Measurements from ENCODE around the gene GINS2. TPM values are rescaled to one million over a fixed set of nuclear protein-coding genes. Genes with fewer than 3 reads are reported as not detected.

GINS2 gene
- total and polyA plus RNA-seq, 2 of the 4 experiments (the other 2 are of a cell fraction): 12.0 to 13.4 TPM

DNA sequence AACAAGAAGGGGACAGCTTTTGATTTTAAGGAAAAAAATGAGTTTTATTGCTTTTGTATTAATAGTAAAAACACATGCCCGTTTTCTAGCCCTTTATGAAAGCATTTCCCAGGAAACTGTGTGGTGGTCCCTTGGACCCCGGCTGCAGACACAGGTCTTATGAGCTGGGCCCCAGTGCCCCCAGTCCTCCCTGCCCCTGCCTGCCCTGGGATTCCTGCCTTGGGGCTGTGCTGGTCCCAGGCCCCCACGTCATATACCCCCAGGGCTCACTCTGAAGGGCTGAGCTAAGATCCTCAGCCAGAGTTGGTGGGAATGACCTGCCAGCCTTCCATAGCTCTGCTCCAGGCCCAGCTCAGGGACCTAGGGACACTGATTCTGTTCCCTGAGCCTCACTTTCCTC, 30.8 kb downstream of the GINS2 start:
- Histone ChIP-seq H3K4me1 (ENCODE audit: control insufficient read depth, insufficient read depth, low read length) (peaks cover 7% of the 10 kb centered on the region), H2BK5ac (ENCODE audit: low read depth, low read length, poor library complexity, severe bottlenecking) (no peak overlapping the region), H3K4me3 (ENCODE audit: insufficient read depth, low read depth, low read length) (no peak overlapping the region), H3K27me3 (ENCODE audit: control insufficient read depth, insufficient read depth, low read length) (no peaks in the 10 kb centered on the region), H3K27ac (ENCODE audit: insufficient read depth, low read length) (no peak overlapping the region), H4K91ac (ENCODE audit: insufficient read depth, low read depth, low read length) (no peak overlapping the region), H4K5ac (ENCODE audit: low read depth, low read length) (no peak overlapping the region), H4K8ac (ENCODE audit: low read depth in 2 of 2, low read length in 2 of 2) (no peak overlapping the region), H3K9me3 (ENCODE audit: control insufficient read depth, insufficient read depth, low read length) (no peaks in the 10 kb centered on the region), H3K4ac (ENCODE audit: low read depth, low read length) (no peak overlapping the region), H2AK5ac (ENCODE audit: low read depth, low read length) (no peak overlapping the region), H2BK120ac (ENCODE audit: low read depth, low read length) (no peak overlapping the region), H3K23ac (ENCODE audit: low read depth, low read length) (no peak overlapping the region), H2BK15ac (ENCODE audit: low read depth, low read length) (no peak overlapping the region), H3K9ac (ENCODE audit: low read depth, low read length) (no peak overlapping the region), H3K9me1 (ENCODE audit: insufficient read depth, low read length) (0 out of 2 replicates have a peak, but pooled peaks cover 6% of the 10 kb centered on the region), H3K36me3 (ENCODE audit: control insufficient read depth, insufficient read depth, low read length) (peaks cover 72% of the 10 kb centered on the region), H3K14ac (replicated peaks; ENCODE audit: low read depth, low read length) (no peak overlapping the region), H3K79me1 (ENCODE audit: low read depth in 1 of 2, low read length in 2 of 2) (peaks cover 11 to 34% of the 10 kb centered on the region in 2 experiments), H2BK20ac (ENCODE audit: low read depth, low read length) (no peak overlapping the region), H3K4me2 (ENCODE audit: low read depth, low read length) (no peak overlapping the region), H2AFZ (replicated peaks; ENCODE audit: low read length, poor library complexity) (no peak overlapping the region), H2AK9ac (replicated peaks; ENCODE audit: low read depth, low read length, poor library complexity) (no peak overlapping the region), H4K20me1 (ENCODE audit: insufficient read depth, low read length) (peaks cover 33% of the 10 kb centered on the region), H3K18ac (ENCODE audit: low read depth, low read length) (no peak overlapping the region), H3K56ac (ENCODE audit: extremely low read depth, insufficient read depth, low read length) (no peak overlapping the region)
- CTCF ChIA-PET: no interaction called here
- POLR2A ChIA-PET (ENCODE audit: unreplicated experiment): no interaction called here
- WGBS, 2 experiments (ENCODE audit: extremely low coverage in 2 of 2, insufficient read length in 1 of 2): no CpG with 5 or more reads among the region's 3 CpGs
- DNase-seq (no peak), ATAC-seq (ENCODE audit: low read depth) (no peak)
- no TSS peak for BruUV-seq (replicated peaks)
- TF ChIP-seq NFE2L2 (IDR thresholded peaks at IDR 0.05; ENCODE audit: low read depth, low read length) (no peak), POLR2A (IDR thresholded peaks at IDR 0.05; ENCODE audit: low read depth, low read length) (no peak), FOS (IDR thresholded peaks at IDR 0.05; ENCODE audit: low read depth, low read length) (no peak), CHD1 (IDR thresholded peaks at IDR 0.05; ENCODE audit: low read depth, low read length) (no peak), MXI1 (IDR thresholded peaks at IDR 0.05; ENCODE audit: borderline replicate concordance, low read depth, low read length) (no peak), MAFK (IDR thresholded peaks at IDR 0.05; ENCODE audit: low read depth, low read length) (no peak), RAD21 (IDR thresholded peaks at IDR 0.05; ENCODE audit: low read length) (no peak), CEBPB (IDR thresholded peaks at IDR 0.05; ENCODE audit: low read depth, low read length) (no peak), RFX5 (IDR thresholded peaks at IDR 0.05; ENCODE audit: low read depth, low read length) (no peak), BHLHE40 (IDR thresholded peaks at IDR 0.05; ENCODE audit: low read depth, low read length) (no peak), MAZ (IDR thresholded peaks at IDR 0.05; ENCODE audit: borderline replicate concordance, low read depth, low read length) (no peak), RCOR1 (IDR thresholded peaks at IDR 0.05; ENCODE audit: insufficient replicate concordance, low read length) (no peak), SMC3 (IDR thresholded peaks at IDR 0.05; ENCODE audit: low read depth, low read length) (no peak)
- TF ChIP-seq, protein P1, sequence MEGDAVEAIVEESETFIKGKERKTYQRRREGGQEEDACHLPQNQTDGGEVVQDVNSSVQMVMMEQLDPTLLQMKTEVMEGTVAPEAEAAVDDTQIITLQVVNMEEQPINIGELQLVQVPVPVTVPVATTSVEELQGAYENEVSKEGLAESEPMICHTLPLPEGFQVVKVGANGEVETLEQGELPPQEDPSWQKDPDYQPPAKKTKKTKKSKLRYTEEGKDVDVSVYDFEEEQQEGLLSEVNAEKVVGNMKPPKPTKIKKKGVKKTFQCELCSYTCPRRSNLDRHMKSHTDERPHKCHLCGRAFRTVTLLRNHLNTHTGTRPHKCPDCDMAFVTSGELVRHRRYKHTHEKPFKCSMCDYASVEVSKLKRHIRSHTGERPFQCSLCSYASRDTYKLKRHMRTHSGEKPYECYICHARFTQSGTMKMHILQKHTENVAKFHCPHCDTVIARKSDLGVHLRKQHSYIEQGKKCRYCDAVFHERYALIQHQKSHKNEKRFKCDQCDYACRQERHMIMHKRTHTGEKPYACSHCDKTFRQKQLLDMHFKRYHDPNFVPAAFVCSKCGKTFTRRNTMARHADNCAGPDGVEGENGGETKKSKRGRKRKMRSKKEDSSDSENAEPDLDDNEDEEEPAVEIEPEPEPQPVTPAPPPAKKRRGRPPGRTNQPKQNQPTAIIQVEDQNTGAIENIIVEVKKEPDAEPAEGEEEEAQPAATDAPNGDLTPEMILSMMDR (conservative IDR thresholded peaks at IDR 0.05; ENCODE audit: low read depth, low read length): no peak
- TF ChIP-seq, protein P2, sequence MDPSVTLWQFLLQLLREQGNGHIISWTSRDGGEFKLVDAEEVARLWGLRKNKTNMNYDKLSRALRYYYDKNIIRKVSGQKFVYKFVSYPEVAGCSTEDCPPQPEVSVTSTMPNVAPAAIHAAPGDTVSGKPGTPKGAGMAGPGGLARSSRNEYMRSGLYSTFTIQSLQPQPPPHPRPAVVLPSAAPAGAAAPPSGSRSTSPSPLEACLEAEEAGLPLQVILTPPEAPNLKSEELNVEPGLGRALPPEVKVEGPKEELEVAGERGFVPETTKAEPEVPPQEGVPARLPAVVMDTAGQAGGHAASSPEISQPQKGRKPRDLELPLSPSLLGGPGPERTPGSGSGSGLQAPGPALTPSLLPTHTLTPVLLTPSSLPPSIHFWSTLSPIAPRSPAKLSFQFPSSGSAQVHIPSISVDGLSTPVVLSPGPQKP (IDR thresholded peaks at IDR 0.05; ENCODE audit: borderline replicate concordance, low read depth, low read length): no peak
- TF ChIP-seq, protein P3, sequence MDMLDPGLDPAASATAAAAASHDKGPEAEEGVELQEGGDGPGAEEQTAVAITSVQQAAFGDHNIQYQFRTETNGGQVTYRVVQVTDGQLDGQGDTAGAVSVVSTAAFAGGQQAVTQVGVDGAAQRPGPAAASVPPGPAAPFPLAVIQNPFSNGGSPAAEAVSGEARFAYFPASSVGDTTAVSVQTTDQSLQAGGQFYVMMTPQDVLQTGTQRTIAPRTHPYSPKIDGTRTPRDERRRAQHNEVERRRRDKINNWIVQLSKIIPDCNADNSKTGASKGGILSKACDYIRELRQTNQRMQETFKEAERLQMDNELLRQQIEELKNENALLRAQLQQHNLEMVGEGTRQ (IDR thresholded peaks at IDR 0.05; ENCODE audit: low read depth, low read length): no peak
- in situ Hi-C loops (cut with MboI; ENCODE audit: low sequenced_read_pairs): loop anchor here (5.0 kb wide), 1 partner anchor 59 kb away; no protein-coding TSS in a partner anchor
- intact Hi-C loops (cut with micrococcal nuclease): loop anchor here (5.0 kb wide), 1 partner anchor 59 kb away; no protein-coding TSS in a partner anchor
- dilution Hi-C loops (cut with HindIII; ENCODE audit: low sequenced_read_pairs, unreplicated experiment): no loop called here
